HG03103 (cell line): ENCODE data around the gene FOXJ3.

Experiments
- ATAC-seq: cut with Tn5 transposase; IDR thresholded peaks from one replicate; pipeline ENCODE4 v1.9.1; 2021; ENCODE audit warnings: low read depth; ENCODE audit not compliant: unreplicated experiment

Gene FOXJ3

GRCh38 chr1:42311897-42312296 is 23.1 kb downstream of the FOXJ3 start:
- ATAC-seq = no peak

GRCh38 chr1:42311138-42311537 is 23.9 kb downstream of the FOXJ3 start:
- no peak for ATAC-seq

- ATAC-seq = no peak
Observed at GRCh38 chr1:42306977-42307376, 28.1 kb downstream of the FOXJ3 start.

GRCh38 chr1:42305639-42306038 is 29.4 kb downstream of the FOXJ3 start:
- no peak for ATAC-seq

- ATAC-seq = no peak
Observed at GRCh38 chr1:42302034-42302433, 33.0 kb downstream of the FOXJ3 start.

- ATAC-seq = no peak
Observed at GRCh38 chr1:42298520-42298919, 36.5 kb downstream of the FOXJ3 start.

- ATAC-seq = no peak
Observed at GRCh38 chr1:42295816-42296215, 39.2 kb downstream of the FOXJ3 start.

- no peak for ATAC-seq
Observed at GRCh38 chr1:42290130-42290529, 44.9 kb downstream of the FOXJ3 start.

- no peak for ATAC-seq
Observed at GRCh38 chr1:42288311-42288985, 46.6 kb downstream of the FOXJ3 start.

- no peak for ATAC-seq
Observed at GRCh38 chr1:42282867-42283583, 52.0 kb downstream of the FOXJ3 start.

GRCh38 chr1:42282024-42282579 is 52.9 kb downstream of the FOXJ3 start:
- no peak for ATAC-seq

- ATAC-seq = no peak
Observed at GRCh38 chr1:42280821-42281220, 54.2 kb downstream of the FOXJ3 start.

- no peak for ATAC-seq
Observed at GRCh38 chr1:42279055-42279454, 56.0 kb downstream of the FOXJ3 start.

- ATAC-seq = no peak
Observed at GRCh38 chr1:42272920-42273319, 62.1 kb downstream of the FOXJ3 start.

GRCh38 chr1:42267904-42268303 is 67.1 kb downstream of the FOXJ3 start:
- no peak for ATAC-seq

GRCh38 chr1:42266253-42267135 is 68.5 kb downstream of the FOXJ3 start:
- ATAC-seq = no peak

GRCh38 chr1:42264511-42265190 is 70.4 kb downstream of the FOXJ3 start:
- no peak for ATAC-seq

- no peak for ATAC-seq
Observed at GRCh38 chr1:42263019-42263418, 72.0 kb downstream of the FOXJ3 start.

- no peak for ATAC-seq
Observed at GRCh38 chr1:42260376-42261070, 74.5 kb downstream of the FOXJ3 start.

GRCh38 chr1:42259739-42260064 is 75.3 kb downstream of the FOXJ3 start:
- no peak for ATAC-seq
